ENCODE results near the gene PCSK1.

Gene PCSK1

GRCh38 chr5:96342581-96342980 is 90.5 kb downstream of the PCSK1 start:
- H4K20me1 ChIP-seq (ENCODE audit: insufficient read depth, low read length), result 0 out of 2 replicates have a peak, but pooled peaks cover 4% of the 10 kb centered on the region
- H3K9me3 ChIP-seq (ENCODE audit: insufficient read depth, low read length, severe bottlenecking), result no peaks in the 10 kb centered on the region
- DNase-seq (no peak), ATAC-seq (ENCODE audit: insufficient read depth, low read depth) (no peak)
- H2AFZ ChIP-seq (ENCODE audit: low read depth, low read length), result no peak overlapping the region
- H3K27me3 ChIP-seq (ENCODE audit: insufficient read depth, low read length, poor library complexity), result peaks cover 24% of the 10 kb centered on the region
- no peak overlapping the region for H3K4me3 ChIP-seq (ENCODE audit: low read depth in 1 of 2, low read length in 2 of 2)
- no peaks in the 10 kb centered on the region for H3K36me3 ChIP-seq (ENCODE audit: insufficient read depth, low read length)
- TF ChIP-seq CTCF (IDR thresholded peaks at IDR 0.05; ENCODE audit: borderline replicate concordance, extremely low read depth, low read length, poor library complexity, severe bottlenecking) (no peak), EZH2 (IDR thresholded peaks at IDR 0.05; ENCODE audit: borderline replicate concordance, low read depth, low read length, severe bottlenecking) (no peak)
- H3K9ac ChIP-seq (ENCODE audit: low read depth, low read length), result no peak overlapping the region
- no peak overlapping the region for H3K27ac ChIP-seq (ENCODE audit: low read length)
- H3K79me2 ChIP-seq (ENCODE audit: insufficient read depth, low read length), result no peaks in the 10 kb centered on the region
- no peak overlapping the region for H3K4me2 ChIP-seq (ENCODE audit: insufficient read depth, low read length)
- peaks cover 21% of the 10 kb centered on the region for H3K4me1 ChIP-seq (ENCODE audit: insufficient read depth, low read length)
